Measurements from ENCODE around the gene BCL2L1.

DNA sequence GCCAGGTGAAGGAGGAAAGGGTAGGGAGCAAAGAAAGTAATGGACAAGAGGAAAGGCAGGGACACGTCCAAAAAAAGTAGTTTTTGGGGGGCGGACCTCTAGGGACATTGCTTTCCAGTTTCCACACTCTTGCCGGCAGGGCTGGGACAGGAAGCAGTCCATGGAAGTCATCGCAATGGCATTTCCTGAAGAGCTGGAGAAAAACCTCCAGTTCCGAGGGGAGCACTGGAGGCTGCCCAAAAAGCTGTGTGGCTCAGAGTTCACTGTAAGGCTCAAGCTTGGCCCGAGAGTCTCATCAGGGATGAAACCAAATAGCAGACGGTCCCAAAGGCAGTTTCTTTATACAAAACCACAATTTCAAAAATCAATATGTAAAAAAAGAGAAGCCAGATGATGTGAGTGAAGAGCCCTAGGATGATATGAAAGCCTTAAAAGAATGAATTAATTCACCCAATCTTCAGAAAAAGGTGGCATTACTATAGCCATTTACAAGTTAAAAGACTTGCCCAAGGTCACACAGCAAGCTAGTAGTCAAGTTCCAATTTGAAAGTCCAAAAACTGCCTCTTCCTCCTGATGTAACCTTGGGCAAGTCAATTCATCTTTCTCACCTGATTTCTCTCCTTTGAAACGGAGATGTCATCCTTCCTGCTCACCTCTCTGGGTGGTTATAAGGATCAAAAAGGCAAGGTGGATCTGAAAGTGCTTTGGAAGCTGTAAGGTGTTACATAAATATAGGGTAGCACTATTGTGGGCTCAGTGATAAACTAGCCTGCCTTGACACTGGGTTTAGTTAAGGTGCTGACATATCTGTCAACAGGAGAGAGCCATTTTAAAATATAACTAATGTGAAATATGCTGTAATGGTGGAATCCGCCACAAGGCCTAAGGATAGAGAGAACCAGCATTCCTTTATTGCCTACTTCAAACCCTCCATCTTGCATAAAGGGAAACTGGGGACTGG is 9.1 kb downstream of the BCL2L1 start:
- TF ChIP-seq POLR2A (IDR thresholded peaks at IDR 0.05) (no peak), POLR2AphosphoS5 (IDR thresholded peaks at IDR 0.05) (peak in 2 of 3 donors; percentile 29 to 67)
- TF ChIP-seq, protein P1, sequence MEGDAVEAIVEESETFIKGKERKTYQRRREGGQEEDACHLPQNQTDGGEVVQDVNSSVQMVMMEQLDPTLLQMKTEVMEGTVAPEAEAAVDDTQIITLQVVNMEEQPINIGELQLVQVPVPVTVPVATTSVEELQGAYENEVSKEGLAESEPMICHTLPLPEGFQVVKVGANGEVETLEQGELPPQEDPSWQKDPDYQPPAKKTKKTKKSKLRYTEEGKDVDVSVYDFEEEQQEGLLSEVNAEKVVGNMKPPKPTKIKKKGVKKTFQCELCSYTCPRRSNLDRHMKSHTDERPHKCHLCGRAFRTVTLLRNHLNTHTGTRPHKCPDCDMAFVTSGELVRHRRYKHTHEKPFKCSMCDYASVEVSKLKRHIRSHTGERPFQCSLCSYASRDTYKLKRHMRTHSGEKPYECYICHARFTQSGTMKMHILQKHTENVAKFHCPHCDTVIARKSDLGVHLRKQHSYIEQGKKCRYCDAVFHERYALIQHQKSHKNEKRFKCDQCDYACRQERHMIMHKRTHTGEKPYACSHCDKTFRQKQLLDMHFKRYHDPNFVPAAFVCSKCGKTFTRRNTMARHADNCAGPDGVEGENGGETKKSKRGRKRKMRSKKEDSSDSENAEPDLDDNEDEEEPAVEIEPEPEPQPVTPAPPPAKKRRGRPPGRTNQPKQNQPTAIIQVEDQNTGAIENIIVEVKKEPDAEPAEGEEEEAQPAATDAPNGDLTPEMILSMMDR (IDR thresholded peaks at IDR 0.05 in 8 of 11, conservative IDR thresholded peaks at IDR 0.05 in 3 of 11), result no peak
